Mucosa of gallbladder (tissue), 1 donor: Measurements from ENCODE around the gene DDAH1. TPM values are rescaled to one million over a fixed set of nuclear protein-coding genes. Genes with fewer than 3 reads are reported as not detected.
"Not testable (repeated sequence)": the region's sequence is repeated elsewhere in the genome, so short reads cannot be mapped to it uniquely, and the experiment has no call there.

Experiments used
- DNase-seq: peaks from one replicate; pipeline ENCODE4 v3.0.0-alpha.2; 2020; ENCODE audit warnings: low spot score
- total RNA-seq: library from RNA; stranded (reverse); gene quantifications from one replicate; pipeline ENCODE4 v1.2.1, GENCODE V29; 2021
- donor health status: DM: no; HTN: no; CAD: no.

Gene DDAH1
- total RNA-seq, 1 donor from 2014 or later = 128 TPM

- DNase-seq = no peak
These were observed 104.9 kb downstream of the DDAH1 start for GRCh38 chr1:85359874-85360721.

- no peak for DNase-seq
These were observed 106.1 kb downstream of the DDAH1 start for GRCh38 chr1:85358702-85359438.

GRCh38 chr1:85357817-85358216 is 107.1 kb downstream of the DDAH1 start:
- no peak for DNase-seq

GRCh38 chr1:85356130-85356529 is 108.8 kb downstream of the DDAH1 start:
- no peak for DNase-seq

GRCh38 chr1:85352055-85352454 is 112.9 kb downstream of the DDAH1 start:
- no peak for DNase-seq

GRCh38 chr1:85351202-85351828 is 113.6 kb downstream of the DDAH1 start:
- no peak for DNase-seq

- no peak for DNase-seq
These were observed 115.7 kb downstream of the DDAH1 start for GRCh38 chr1:85349224-85349623.

GRCh38 chr1:85347908-85348307 is 117.1 kb downstream of the DDAH1 start:
- no peak for DNase-seq

- DNase-seq = not testable (repeated sequence)
These were observed 117.7 kb downstream of the DDAH1 start for GRCh38 chr1:85347275-85347674.

GRCh38 chr1:85344256-85344694 is 120.7 kb downstream of the DDAH1 start:
- DNase-seq = no peak

- DNase-seq = no peak
These were observed 121.2 kb downstream of the DDAH1 start for GRCh38 chr1:85343612-85344255.

GRCh38 chr1:85343213-85343611 is 121.7 kb downstream of the DDAH1 start:
- DNase-seq = no peak

GRCh38 chr1:85342207-85342606 is 122.8 kb downstream of the DDAH1 start:
- no peak for DNase-seq

- DNase-seq = no peak
These were observed 124.5 kb downstream of the DDAH1 start for GRCh38 chr1:85340427-85340826.

GRCh38 chr1:85339656-85340399 is 125.1 kb downstream of the DDAH1 start:
- no peak for DNase-seq

- DNase-seq = no peak
These were observed 125.9 kb downstream of the DDAH1 start for GRCh38 chr1:85339089-85339488.

- no peak for DNase-seq
These were observed 130.0 kb downstream of the DDAH1 start for GRCh38 chr1:85334962-85335361.

GRCh38 chr1:85333186-85333585 is 131.8 kb downstream of the DDAH1 start:
- no peak for DNase-seq

- DNase-seq = no peak
These were observed 132.4 kb downstream of the DDAH1 start for GRCh38 chr1:85332575-85332974.

- peak; percentile 23 for DNase-seq
These were observed 134.2 kb downstream of the DDAH1 start for GRCh38 chr1:85330711-85331290.

- DNase-seq = no peak
These were observed 134.7 kb downstream of the DDAH1 start for GRCh38 chr1:85330214-85330631.
